ENCODE measurements around the gene YTHDC2.

Gene YTHDC2

GRCh38 chr5:113487781-113488644 lies 25.5 kb upstream of the YTHDC2 start, which contains the start of gene MCC:
Gene MCC, minus strand, starts transcription at chr5:113488453.
- TF ChIP-seq CTCF (IDR thresholded peaks at IDR 0.05; ENCODE audit: low read depth, low read length) = no peak
- Histone ChIP-seq H3K4me3 (ENCODE audit: low read depth, low read length) (peak within 1 kb of the TSS; percentile 94), H3K9me3 (peaks cover 5% of the 10 kb centered on the region; the same call in 1 of the 2 replicates), H3K36me3 (no peaks in the 10 kb centered on the region), H3K27me3 (no peaks in the 10 kb centered on the region), H3K4me1 (no peaks in the 10 kb centered on the region)
- DNase-seq = peak; percentile 94

- Histone ChIP-seq H3K4me3 (ENCODE audit: low read depth, low read length) (peak overlapping the region; percentile 94), H3K27me3 (no peaks in the 10 kb centered on the region)
Observed at GRCh38 chr5:113488645-113489184, 24.8 kb upstream of the YTHDC2 start.

DNA sequence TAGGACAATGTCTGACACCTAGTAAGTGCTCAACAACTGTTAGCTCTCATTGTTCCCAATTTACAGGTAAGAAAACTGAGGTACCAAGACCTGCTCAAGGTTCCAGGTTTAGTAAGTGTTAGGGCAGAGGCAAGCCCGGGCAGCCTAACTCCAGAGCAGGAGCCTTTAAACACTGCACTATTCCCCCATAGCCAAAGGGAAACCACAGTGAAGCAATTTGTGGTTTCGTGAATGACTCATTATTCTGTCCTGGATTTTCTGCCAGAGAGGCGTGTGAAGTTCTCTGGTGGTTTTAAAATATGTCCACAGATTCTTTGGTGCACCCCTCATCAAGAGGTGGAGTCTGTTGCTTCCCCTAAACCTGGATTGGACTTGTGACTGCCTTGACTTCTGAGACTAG lies 24.2 kb upstream of the YTHDC2 start:
- no peak overlapping the region for H3K4me3 ChIP-seq (ENCODE audit: low read depth, low read length)

More at GRCh38 chr5:113488645-113489184, 24.8 kb upstream of the YTHDC2 start:
- H3K9me3 ChIP-seq = peaks cover 5% of the 10 kb centered on the region; the same call in 1 of the 2 replicates
- no peak for TF ChIP-seq CTCF (IDR thresholded peaks at IDR 0.05; ENCODE audit: low read depth, low read length)
- H3K36me3 ChIP-seq = no peaks in the 10 kb centered on the region
- no peaks in the 10 kb centered on the region for H3K4me1 ChIP-seq
- DNase-seq = no peak

DNA sequence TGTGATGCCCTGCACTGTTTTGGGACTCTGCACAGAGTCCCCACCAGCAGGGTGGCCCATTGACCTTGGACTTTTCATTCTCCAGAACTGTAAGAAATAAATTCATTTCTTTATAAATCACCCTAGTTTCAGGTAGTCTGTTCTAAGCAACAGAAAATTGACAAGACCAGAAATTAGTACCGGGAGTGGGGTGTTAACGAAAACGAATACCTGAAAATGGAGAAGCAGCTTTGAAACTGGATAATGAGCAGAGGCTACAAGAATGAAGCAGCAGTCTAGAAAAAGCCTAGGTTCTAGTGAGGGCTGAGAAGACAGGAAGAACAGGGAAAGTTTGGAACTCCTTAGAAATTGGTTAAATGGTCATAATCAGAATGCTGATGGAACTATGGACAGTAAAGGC lies 23.2 kb upstream of the YTHDC2 start:
- Histone ChIP-seq H3K9me3 (peaks cover 5% of the 10 kb centered on the region; the same call in 1 of the 2 replicates), H3K36me3 (no peaks in the 10 kb centered on the region), H3K27me3 (no peaks in the 10 kb centered on the region), H3K4me1 (no peaks in the 10 kb centered on the region), H3K4me3 (ENCODE audit: low read depth, low read length) (no peak overlapping the region)
- TF ChIP-seq CTCF (IDR thresholded peaks at IDR 0.05; ENCODE audit: low read depth, low read length) = no peak
- no peak for DNase-seq

More for the DNA sequence above, 24.2 kb upstream of the YTHDC2 start:
- no peaks in the 10 kb centered on the region for H3K4me1 ChIP-seq
- TF ChIP-seq CTCF (IDR thresholded peaks at IDR 0.05; ENCODE audit: low read depth, low read length) = no peak
- no peaks in the 10 kb centered on the region for H3K36me3 ChIP-seq
- H3K27me3 ChIP-seq = no peaks in the 10 kb centered on the region
- no peak for DNase-seq
- H3K9me3 ChIP-seq = peaks cover 5% of the 10 kb centered on the region; the same call in 1 of the 2 replicates

DNA sequence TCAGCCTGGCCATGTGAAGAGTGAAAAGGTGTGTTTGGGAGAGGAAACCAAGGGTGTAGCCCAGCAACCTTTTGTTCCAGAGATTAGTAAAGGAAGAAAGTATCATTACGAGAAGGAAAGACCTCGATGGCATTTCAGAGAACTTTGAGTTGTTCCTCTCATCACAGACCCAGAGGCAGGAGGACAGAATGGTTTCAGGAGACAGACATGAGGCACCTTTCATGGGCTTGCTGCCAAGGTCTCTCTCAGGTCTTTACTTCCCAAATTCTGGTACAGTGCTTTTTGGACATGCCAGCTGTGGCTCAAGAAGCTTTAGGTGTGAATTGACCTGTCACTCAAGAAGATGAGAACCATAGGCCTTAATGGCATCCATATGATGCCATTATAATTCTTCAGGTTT lies 22.5 kb upstream of the YTHDC2 start:
- Histone ChIP-seq H3K9me3 (peaks cover 5% of the 10 kb centered on the region; the same call in 1 of the 2 replicates), H3K4me1 (no peaks in the 10 kb centered on the region), H3K4me3 (ENCODE audit: low read depth, low read length) (no peak overlapping the region), H3K36me3 (no peaks in the 10 kb centered on the region), H3K27me3 (no peaks in the 10 kb centered on the region)
- DNase-seq = no peak
- TF ChIP-seq CTCF (IDR thresholded peaks at IDR 0.05; ENCODE audit: low read depth, low read length) = no peak

- no peak for DNase-seq
- H3K4me3 ChIP-seq (ENCODE audit: low read depth, low read length) = no peak overlapping the region
- TF ChIP-seq CTCF (IDR thresholded peaks at IDR 0.05; ENCODE audit: low read depth, low read length) = no peak
- no peaks in the 10 kb centered on the region for H3K27me3 ChIP-seq
- peaks cover 5% of the 10 kb centered on the region; the same call in 1 of the 2 replicates for H3K9me3 ChIP-seq
- no peaks in the 10 kb centered on the region for H3K36me3 ChIP-seq
- peaks cover 5% of the 10 kb centered on the region; the same call in 1 of the 2 replicates for H3K4me1 ChIP-seq
Observed at GRCh38 chr5:113493446-113493845, 20.0 kb upstream of the YTHDC2 start.

Measured in BE2C (cell line).